K562 (cell line): ENCODE measurements around the gene SDK1. TPM values are rescaled to one million over a fixed set of nuclear protein-coding genes. Genes with fewer than 3 reads are reported as not detected.

Source experiments
- ATAC-seq: fragments of 200-7000 bp; cut with Tn5 transposase; 3 replicates; pipeline ENCODE4 v1.9.1; 2020; ENCODE audit warnings: moderate library complexity
- BruUV-seq: library from RNA; stranded (reverse); fragments of 400-500 nt; replicated peaks from 2 replicates; lab custom pipeline; 2021; lab: Mats Ljungman, UMichigan
- CTCF ChIA-PET: fragments of 300-600 bp; formaldehyde crosslinking; extraction: SDS; loops from one replicate; lab custom pipeline; 2021; ENCODE audit warnings: low intra/inter-chr PET ratio; lab: Yijun Ruan, JAX
- POLR2A ChIA-PET: fragments of 300-600, 350-650 bp; sonication (Branson Sonifier 250); formaldehyde crosslinking; extraction: SDS; loops from one replicate; lab custom pipeline; 2021; ENCODE audit warnings: antibody characterized with exemption, inconsistent platforms; lab: Yijun Ruan, JAX
- DNase-seq, 4 experiments: peaks; one replicate each; pipeline versions ENCODE4 v3.0.0 to v3.0.0-alpha.2; 2011 to 2018; ENCODE audit warnings: low spot score in 3 of 4, mixed read lengths in 3 of 4; ENCODE audit errors: extremely low read depth in 1 of 4
- FAIRE-seq: peaks from 2 replicates; lab custom pipeline; 2011; peaks lifted over from hg19 to GRCh38; lab: Jason Lieb, UNC
- H2AFZ ChIP-seq: 2 replicates; pipeline ENCODE4 v1.6.0; 2011; ENCODE audit warnings: low read depth, low read length, control low read depth, inconsistent platforms
- H3K27ac ChIP-seq: fragments of 200-600 bp; 3 replicates; pipeline ENCODE4 v1.8.0; 2011; ENCODE audit warnings: low read depth, mild to moderate bottlenecking, control low read depth, inconsistent platforms, low read length, moderate library complexity, mixed read lengths; ENCODE audit errors: extremely low read depth
- H3K27me3 ChIP-seq, 2 experiments: fragments of 300-600 bp in 1 of 2; 2 replicates in 1 of 2; 3 replicates in 1 of 2; pipeline versions ENCODE4 v1.6.0 to v1.8.0; 2011; ENCODE audit warnings: inconsistent platforms in 2 of 2, low read length in 2 of 2, mild to moderate bottlenecking in 1 of 2, mixed read lengths in 1 of 2, moderate library complexity in 1 of 2; ENCODE audit not compliant: control insufficient read depth in 2 of 2, insufficient read depth in 2 of 2
- H3K36me3 ChIP-seq: fragments of 300-600 bp; 3 replicates; pipeline ENCODE4 v1.8.0; 2011; ENCODE audit warnings: mild to moderate bottlenecking, low read length, inconsistent platforms; ENCODE audit not compliant: control insufficient read depth, insufficient read depth
- H3K4me1 ChIP-seq, 2 experiments: fragments of 200-600 bp in 1 of 2; replicated peaks in 1 of 2; 2 replicates in 1 of 2; 3 replicates in 1 of 2; pipeline versions ENCODE4 v1.5.1 to v1.8.0; 2011; ENCODE audit warnings: inconsistent platforms in 2 of 2, low read length in 2 of 2, mild to moderate bottlenecking in 1 of 2, mixed read lengths in 1 of 2, moderate library complexity in 1 of 2; ENCODE audit not compliant: control insufficient read depth in 2 of 2, insufficient read depth in 2 of 2
- H3K4me2 ChIP-seq: 2 replicates; pipeline ENCODE4 v1.6.1; 2011; ENCODE audit warnings: low read length, control low read depth, inconsistent platforms, mixed read lengths; ENCODE audit not compliant: insufficient read depth
- H3K4me3 ChIP-seq: fragments of 200-600 bp; sonication (generic), shearing (Covaris generic); 2 replicates; pipeline ENCODE4 v1.5.1; 2016; ENCODE audit warnings: control low read depth, inconsistent platforms
- H3K79me2 ChIP-seq: fragments of 200-600 bp; 3 replicates; pipeline ENCODE4 v1.8.0; 2011; ENCODE audit warnings: low read length, inconsistent platforms; ENCODE audit not compliant: control insufficient read depth, insufficient read depth
- H3K9ac ChIP-seq, 2 experiments: 2 replicates each; pipeline versions ENCODE4 v1.6.0 to v1.6.1; 2011; ENCODE audit warnings: low read depth in 2 of 2, low read length in 2 of 2, control low read depth in 1 of 2, inconsistent platforms in 1 of 2, mild to moderate bottlenecking in 1 of 2, mixed read lengths in 1 of 2; ENCODE audit not compliant: insufficient read depth in 1 of 2
- H3K9me1 ChIP-seq: one replicate; pipeline ENCODE4 v1.6.0; 2011; ENCODE audit warnings: inconsistent platforms, mild to moderate bottlenecking, low read length, moderate library complexity; ENCODE audit not compliant: control insufficient read depth, insufficient read depth
- H3K9me3 ChIP-seq: replicated peaks from 2 replicates; pipeline ENCODE4 v1.5.1; 2011; ENCODE audit warnings: low read depth, low read length, inconsistent platforms; ENCODE audit not compliant: control insufficient read depth, insufficient read depth
- H4K20me1 ChIP-seq: replicated peaks from 2 replicates; pipeline ENCODE4 v1.6.1; 2011; ENCODE audit warnings: low read length, inconsistent platforms, mixed read lengths; ENCODE audit not compliant: control insufficient read depth, insufficient read depth
- BHLHE40 ChIP-seq: IDR thresholded peaks from 2 replicates; pipeline ENCODE4 v1.6.1; 2011; ENCODE audit warnings: low read length, improper control_type of control experiment
- BRCA1 ChIP-seq, 2 experiments: fragments of 450-650 bp in 1 of 2; sonication (generic) in 1 of 2; formaldehyde crosslinking in 1 of 2; IDR thresholded peaks; 2 replicates each; pipeline versions ENCODE4 v1.5.0 to v1.6.1; 2017 to 2020; ENCODE audit warnings: mild to moderate bottlenecking in 1 of 2, missing genetic modification reagents in 1 of 2
- DIDO1 ChIP-seq: fragments of 450-650 bp; IDR thresholded peaks from 2 replicates; pipeline ENCODE4 v1.6.1; 2016; ENCODE audit warnings: low read depth, missing biosample characterization, missing genetic modification characterization
- MCM7 ChIP-seq, 2 experiments: fragments of 450-650 bp; IDR thresholded peaks; 2 replicates each; pipeline ENCODE4 v1.6.1; 2016 to 2018
- POU5F1 ChIP-seq: fragments of 150-350 bp; IDR thresholded peaks from 2 replicates; pipeline ENCODE4 v1.6.1; 2014; ENCODE audit warnings: borderline replicate concordance, low read length, low read depth, mild to moderate bottlenecking; ENCODE audit not compliant: partially characterized antibody
- SAFB2 ChIP-seq: fragments of 200-400 bp; formaldehyde crosslinking; IDR thresholded peaks from 2 replicates; pipeline ENCODE4 v1.6.1; 2018; ENCODE audit warnings: borderline replicate concordance, low read length, low read depth, moderate library complexity; ENCODE audit not compliant: severe bottlenecking
- SAP30 ChIP-seq: fragments of 200-600 bp; sonication (generic); IDR thresholded peaks from 2 replicates; pipeline ENCODE4 v1.6.1; 2012; ENCODE audit warnings: borderline replicate concordance, low read depth, mild to moderate bottlenecking, moderate library complexity, low read length, control low read depth, inconsistent platforms; ENCODE audit not compliant: insufficient read depth, poor library complexity, severe bottlenecking
- SP1 ChIP-seq: sonication (generic); formaldehyde crosslinking; IDR thresholded peaks from 2 replicates; pipeline ENCODE4 v1.8.1; 2022; ENCODE audit warnings: mild to moderate bottlenecking, missing genetic modification reagents
- TEAD4 ChIP-seq, 2 experiments: sonication (generic) in 1 of 2; formaldehyde crosslinking in 1 of 2; IDR thresholded peaks; 2 replicates each; pipeline versions ENCODE4 v1.6.1 to v1.8.0; 2012 to 2022; ENCODE audit warnings: borderline replicate concordance in 1 of 2, inconsistent platforms in 1 of 2, low read length in 1 of 2, mild to moderate bottlenecking in 1 of 2, missing genetic modification reagents in 1 of 2
- ZNF445 ChIP-seq: fragments of 250-450 bp; sonication (Bioruptor Pico); IDR thresholded peaks from 2 replicates; pipeline ENCODE4 v1.4.0; 2020; ENCODE audit warnings: low read depth, mild to moderate bottlenecking, moderate library complexity
- ZNF644 ChIP-seq: fragments of 200-800 bp; sonication (Bioruptor generic); IDR thresholded peaks from 2 replicates; pipeline ENCODE4 v1.6.1; 2016; ENCODE audit warnings: low read depth, missing genetic modification characterization, missing compliant biosample characterization
- WGBS: fragments of 100-300 bp; shearing (Covaris generic); methylation state at CpG from one replicate; pipeline ENCODE4 v1.1.6; 2016; ENCODE audit warnings: low coverage, mixed read lengths; ENCODE audit not compliant: insufficient coverage; ENCODE audit errors: missing lambda C conversion rate; 5-methylcytosine and 5-hydroxymethylcytosine counted together
- in situ Hi-C: fragments of 300-500 bp; cut with MboI; formaldehyde crosslinking; loops from 4 replicates; pipeline ENCODE4 v1.15.0; 2018; ENCODE audit warnings: inconsistent platforms, mixed read lengths
- intact Hi-C: fragments of 100-400 bp; cut with micrococcal nuclease; formaldehyde crosslinking; loops from 2 replicates; pipeline ENCODE4 v1.14.2; 2022
- polyA plus RNA-seq, 8 experiments: library from polyadenylated mRNA; depleted of rRNA in 4 of 8; stranded (reverse) in 5 of 8; unstranded in 3 of 8; fragments of >200 nt; fragmentation: Nextera tagmentation in 2 of 8; fragmentation: Illumina TruSeq in 1 of 8; extraction: Ambion mirVana in 2 of 8; extraction: Trizol in 1 of 8; gene quantifications; 2 replicates each; pipeline versions ENCODE4 v1.2.1 to v1.2.3, GENCODE V29; 2011 to 2014; ENCODE audit warnings: inconsistent platforms in 1 of 8, missing spikeins in 1 of 8
- total RNA-seq, 7 experiments: library from RNA; depleted of rRNA in 6 of 7; stranded (reverse); fragments of >200 nt in 6 of 7; fragmentation: Illumina TruSeq in 2 of 7; extraction: Trizol in 2 of 7; gene quantifications; 2 replicates each; pipeline versions ENCODE4 v1.2.1 to v1.2.3, GENCODE V29; 2011 to 2021; ENCODE audit warnings: low replicate concordance in 1 of 7
- TF ChIP-seq, protein P1 (sequence below): fragments of 450-650 bp; IDR thresholded peaks from 2 replicates; pipeline ENCODE4 v1.6.1; 2016; ENCODE audit warnings: borderline replicate concordance

SDK1 gene
- total and polyA plus RNA-seq, 9 of the 15 experiments (the other 6 are each of a cell fraction or from before 2014, with no cell fraction given): 0.16 TPM; not detected in 8

GRCh38 chr7:4029941-4030340 is 728.9 kb downstream of the SDK1 start (continued):
- no peak for TF ChIP-seq SP1 (CRISPR knock-in tag)
- TF ChIP-seq, all 486 proteins: peak for 0

GRCh38 chr7:4030346-4030950 is 729.4 kb downstream of the SDK1 start:
- H3K4me2 ChIP-seq: no peak overlapping the region
- intact Hi-C loops: no loop called here
- FAIRE-seq: no peak
- no peaks in the 10 kb centered on the region for H3K79me2 ChIP-seq
- H3K9ac ChIP-seq: no peak overlapping the region
- no peaks in the 10 kb centered on the region for H3K36me3 ChIP-seq
- POLR2A ChIA-PET: interaction anchor here (0.6 kb wide), 1 partner anchor 487 kb away, joined by 3 read pairs; no protein-coding TSS in a partner anchor
- no peak overlapping the region for H3K4me3 ChIP-seq
- H3K27ac ChIP-seq: no peak overlapping the region
- in situ Hi-C loops: no loop called here
- no peak overlapping the region for H2AFZ ChIP-seq
- no peaks in the 10 kb centered on the region for H3K9me3 ChIP-seq
- no peaks in the 10 kb centered on the region; a peak in 1 of 5 replicates for H3K4me1 ChIP-seq
- WGBS: 11% methylated on average over 14 of the region's 14 CpGs
- no peaks in the 10 kb centered on the region for H3K9me1 ChIP-seq
- H4K20me1 ChIP-seq: no peaks in the 10 kb centered on the region
- no peak for DNase-seq
- CTCF ChIA-PET: no interaction called here
- peaks cover 14 to 28% of the 10 kb centered on the region in 2 experiments for H3K27me3 ChIP-seq
- no TSS peak for BruUV-seq
- no peak for ATAC-seq
- TF ChIP-seq ZNF445 (CRISPR knock-in tag) (no peak), MCM7 (IDR thresholded peaks at IDR 0.05) (no peak), TEAD4 (IDR thresholded peaks at IDR 0.05; ENCODE audit: low read length) (no peak), TEAD4 (CRISPR knock-in tag; IDR thresholded peaks at IDR 0.05; ENCODE audit: borderline replicate concordance) (no peak), DIDO1 (tag) (no peak), POU5F1 (no peak), BHLHE40 (no peak), ZNF644 (tag) (no peak), SAP30 (no peak), BRCA1 (IDR thresholded peaks at IDR 0.05) (no peak), BRCA1 (CRISPR knock-in tag; IDR thresholded peaks at IDR 0.05) (no peak), SAFB2 (no peak)
- TF ChIP-seq, protein P1, sequence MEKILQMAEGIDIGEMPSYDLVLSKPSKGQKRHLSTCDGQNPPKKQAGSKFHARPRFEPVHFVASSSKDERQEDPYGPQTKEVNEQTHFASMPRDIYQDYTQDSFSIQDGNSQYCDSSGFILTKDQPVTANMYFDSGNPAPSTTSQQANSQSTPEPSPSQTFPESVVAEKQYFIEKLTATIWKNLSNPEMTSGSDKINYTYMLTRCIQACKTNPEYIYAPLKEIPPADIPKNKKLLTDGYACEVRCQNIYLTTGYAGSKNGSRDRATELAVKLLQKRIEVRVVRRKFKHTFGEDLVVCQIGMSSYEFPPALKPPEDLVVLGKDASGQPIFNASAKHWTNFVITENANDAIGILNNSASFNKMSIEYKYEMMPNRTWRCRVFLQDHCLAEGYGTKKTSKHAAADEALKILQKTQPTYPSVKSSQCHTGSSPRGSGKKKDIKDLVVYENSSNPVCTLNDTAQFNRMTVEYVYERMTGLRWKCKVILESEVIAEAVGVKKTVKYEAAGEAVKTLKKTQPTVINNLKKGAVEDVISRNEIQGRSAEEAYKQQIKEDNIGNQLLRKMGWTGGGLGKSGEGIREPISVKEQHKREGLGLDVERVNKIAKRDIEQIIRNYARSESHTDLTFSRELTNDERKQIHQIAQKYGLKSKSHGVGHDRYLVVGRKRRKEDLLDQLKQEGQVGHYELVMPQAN: no peak
